ENCODE measurements around the gene DUSP14. TPM values are rescaled to one million over a fixed set of nuclear protein-coding genes. Genes with fewer than 3 reads are reported as not detected.

The DUSP14 gene
- total RNA-seq, 1 donor from 2014 or later, result 4.6 TPM

DNA sequence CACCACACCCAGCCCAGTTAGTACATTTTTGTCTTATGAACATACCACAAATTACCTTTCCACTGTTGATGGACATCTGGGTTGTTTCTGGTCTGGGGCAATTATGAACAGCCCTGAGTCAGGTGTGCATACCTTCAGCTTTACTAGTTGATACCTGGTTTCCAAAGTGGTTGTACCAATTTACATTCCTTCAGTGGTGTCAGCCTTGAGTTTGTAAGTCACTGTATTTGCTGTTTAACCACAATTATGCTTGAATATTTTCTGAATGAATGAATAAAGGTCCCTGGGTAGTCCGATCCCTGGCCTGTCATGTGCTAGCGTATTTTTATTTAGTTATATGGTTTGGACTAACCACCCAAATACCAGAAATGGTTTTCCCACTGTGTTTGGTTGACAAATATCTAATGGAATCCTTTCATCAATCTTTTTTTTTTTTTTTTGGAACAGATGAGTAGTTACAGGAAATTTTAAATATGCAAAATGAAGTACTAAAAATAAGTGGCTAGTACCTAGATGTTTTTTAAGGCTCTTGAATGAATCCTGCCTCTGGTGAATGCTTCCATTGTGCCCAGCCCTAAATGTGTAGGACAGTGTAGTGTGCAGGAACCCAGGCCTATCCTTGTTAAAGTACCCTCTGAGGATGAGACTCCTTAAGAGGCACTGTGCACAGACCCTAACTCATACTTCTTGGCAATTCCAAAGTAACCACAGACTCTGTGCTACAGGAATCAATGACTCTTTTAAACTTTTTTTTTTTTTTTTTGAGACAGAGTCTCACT, 3.7 kb downstream of the DUSP14 start:
- Histone ChIP-seq H3K4me3 (no peak overlapping the region), H3K9me3 (no peaks in the 10 kb centered on the region), H3K4me1 (peaks cover 3 to 13% of the 10 kb centered on the region in 2 donors), H3K36me3 (no peaks in the 10 kb centered on the region), H3K27me3 (no peaks in the 10 kb centered on the region), H3K27ac (no peak overlapping the region)
- TF ChIP-seq, protein P1, sequence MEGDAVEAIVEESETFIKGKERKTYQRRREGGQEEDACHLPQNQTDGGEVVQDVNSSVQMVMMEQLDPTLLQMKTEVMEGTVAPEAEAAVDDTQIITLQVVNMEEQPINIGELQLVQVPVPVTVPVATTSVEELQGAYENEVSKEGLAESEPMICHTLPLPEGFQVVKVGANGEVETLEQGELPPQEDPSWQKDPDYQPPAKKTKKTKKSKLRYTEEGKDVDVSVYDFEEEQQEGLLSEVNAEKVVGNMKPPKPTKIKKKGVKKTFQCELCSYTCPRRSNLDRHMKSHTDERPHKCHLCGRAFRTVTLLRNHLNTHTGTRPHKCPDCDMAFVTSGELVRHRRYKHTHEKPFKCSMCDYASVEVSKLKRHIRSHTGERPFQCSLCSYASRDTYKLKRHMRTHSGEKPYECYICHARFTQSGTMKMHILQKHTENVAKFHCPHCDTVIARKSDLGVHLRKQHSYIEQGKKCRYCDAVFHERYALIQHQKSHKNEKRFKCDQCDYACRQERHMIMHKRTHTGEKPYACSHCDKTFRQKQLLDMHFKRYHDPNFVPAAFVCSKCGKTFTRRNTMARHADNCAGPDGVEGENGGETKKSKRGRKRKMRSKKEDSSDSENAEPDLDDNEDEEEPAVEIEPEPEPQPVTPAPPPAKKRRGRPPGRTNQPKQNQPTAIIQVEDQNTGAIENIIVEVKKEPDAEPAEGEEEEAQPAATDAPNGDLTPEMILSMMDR (IDR thresholded peaks at IDR 0.05), result no peak
- intact Hi-C loops (cut with DNase I), result no loop called here
- no peak for DNase-seq (ENCODE audit: low spot score in 2 of 2)

GRCh38 chr17:37494401-37494831, 4.7 kb downstream of the DUSP14 start:
- TF ChIP-seq, protein P1 (IDR thresholded peaks at IDR 0.05), result no peak
- DNase-seq (ENCODE audit: low spot score in 2 of 2), result no peak
- H3K27me3 ChIP-seq, result no peaks in the 10 kb centered on the region
- no peaks in the 10 kb centered on the region for H3K9me3 ChIP-seq
- no peak overlapping the region for H3K4me3 ChIP-seq
- no peaks in the 10 kb centered on the region for H3K36me3 ChIP-seq
- intact Hi-C loops (cut with DNase I), result no loop called here
- H3K4me1 ChIP-seq, result peaks cover 3 to 10% of the 10 kb centered on the region in 2 donors
- no peak overlapping the region for H3K27ac ChIP-seq

DNA sequence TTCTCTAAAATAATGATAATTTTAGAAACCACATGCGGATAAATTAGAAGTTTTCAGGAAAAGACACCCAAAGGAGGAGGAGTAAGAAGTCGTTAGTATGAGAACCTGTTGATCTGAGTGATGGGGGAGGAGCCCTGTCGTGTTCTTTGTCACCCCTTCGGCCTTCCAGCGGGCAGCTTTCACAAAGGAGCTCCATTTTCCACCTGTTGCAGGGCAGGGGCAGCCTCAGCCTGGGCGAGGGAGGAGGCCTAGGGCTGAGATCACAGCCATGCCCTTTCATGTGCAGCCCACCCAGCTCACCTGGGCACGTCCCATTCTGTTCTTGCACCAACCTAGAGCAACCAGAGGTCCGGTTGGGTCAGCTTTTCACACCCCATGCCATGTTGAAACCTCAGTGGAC, 5.3 kb downstream of the DUSP14 start:
- Histone ChIP-seq H3K4me1 (peaks cover 3 to 10% of the 10 kb centered on the region in 2 donors), H3K36me3 (no peaks in the 10 kb centered on the region), H3K27me3 (no peaks in the 10 kb centered on the region), H3K27ac (no peak overlapping the region), H3K4me3 (no peak overlapping the region), H3K9me3 (no peaks in the 10 kb centered on the region)
- intact Hi-C loops (cut with DNase I), result no loop called here
- no peak for DNase-seq (ENCODE audit: low spot score in 2 of 2)
- TF ChIP-seq, protein P1 (IDR thresholded peaks at IDR 0.05), result no peak

- H3K9me3 ChIP-seq, result no peaks in the 10 kb centered on the region
- intact Hi-C loops (cut with DNase I), result no loop called here
These were observed 10.7 kb downstream of the DUSP14 start for GRCh38 chr17:37500378-37500777.

DNA sequence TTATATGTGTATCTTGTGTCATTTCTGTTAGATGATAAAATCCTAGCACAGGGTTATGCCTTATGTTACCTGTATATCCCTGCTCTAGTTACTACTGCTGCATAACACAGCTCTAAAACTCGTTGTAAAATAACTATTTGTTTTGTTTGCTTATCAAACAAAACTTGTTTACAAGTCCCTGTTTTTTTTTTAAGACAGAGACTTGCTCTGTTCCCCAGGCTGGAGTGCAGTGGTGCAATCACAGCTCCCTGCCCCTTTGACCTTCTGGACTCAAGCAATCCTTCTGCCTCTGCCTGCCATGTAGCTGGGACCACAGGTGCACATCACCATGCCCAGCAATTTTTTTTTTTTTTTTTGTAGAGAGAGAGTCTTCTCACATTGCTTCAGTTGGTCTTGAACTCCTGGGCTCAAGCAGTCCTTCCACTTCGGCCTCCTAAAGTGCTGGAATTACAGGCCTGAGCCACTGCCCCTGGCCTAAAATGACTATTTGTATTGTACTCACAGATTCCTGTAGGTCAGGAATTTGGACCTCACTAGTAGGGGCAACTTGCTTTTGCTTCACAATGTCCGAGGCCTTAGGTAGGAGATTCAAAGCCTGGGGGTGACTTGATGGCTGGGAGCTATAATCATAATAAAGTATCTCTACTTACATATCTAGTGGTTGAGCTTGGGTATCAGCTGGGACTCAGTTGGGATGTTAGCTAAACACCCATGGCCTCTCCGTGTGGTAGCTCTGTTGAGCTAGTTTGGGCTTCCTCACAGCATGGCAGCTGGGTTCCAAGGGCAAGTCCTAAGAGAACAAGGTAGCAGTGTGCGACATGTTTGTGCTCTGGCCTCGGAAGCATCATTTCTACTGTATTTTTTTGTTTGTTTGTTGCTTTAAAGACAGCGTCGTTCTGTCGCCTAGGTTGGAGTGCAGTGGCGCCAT, 12.6 kb downstream of the DUSP14 start:
- TF ChIP-seq, protein P1 (IDR thresholded peaks at IDR 0.05), result no peak
- no peak overlapping the region for H3K4me3 ChIP-seq
- no peak overlapping the region for H3K27ac ChIP-seq
- no peaks in the 10 kb centered on the region for H3K4me1 ChIP-seq
- no peaks in the 10 kb centered on the region for H3K36me3 ChIP-seq
- no peak for DNase-seq (ENCODE audit: low spot score in 2 of 2)
- H3K27me3 ChIP-seq, result no peaks in the 10 kb centered on the region
- no peaks in the 10 kb centered on the region for H3K9me3 ChIP-seq
- intact Hi-C loops (cut with DNase I), result no loop called here

More at GRCh38 chr17:37500378-37500777, 10.7 kb downstream of the DUSP14 start:
- Histone ChIP-seq H3K27me3 (no peaks in the 10 kb centered on the region), H3K27ac (no peak overlapping the region), H3K4me3 (no peak overlapping the region), H3K36me3 (no peaks in the 10 kb centered on the region), H3K4me1 (no peaks in the 10 kb centered on the region)
- no peak for DNase-seq (ENCODE audit: low spot score in 2 of 2)
- TF ChIP-seq, protein P1 (IDR thresholded peaks at IDR 0.05), result no peak
